SK-N-SH treated with all-trans-retinoic acid at 6 μM for 48 hours (cell line): ENCODE data around the gene P3H3.

ENCODE experiments used
- BACH2 ChIP-seq: fragments of 250-450 bp; sonication (Bioruptor Pico); IDR thresholded peaks from 2 replicates; pipeline ENCODE4 v1.9.0; 2021; ENCODE audit warnings: mild to moderate bottlenecking, borderline replicate concordance
- ISL1 ChIP-seq: fragments of 250-450 bp; sonication (Bioruptor Pico); IDR thresholded peaks from 2 replicates; pipeline ENCODE4 v2.1.2; 2022; ENCODE audit warnings: mild to moderate bottlenecking, moderate library complexity
- OSR1 ChIP-seq: fragments of 250-450 bp; sonication (Bioruptor Pico); IDR thresholded peaks from 2 replicates; pipeline ENCODE4 v1.8.0; 2022; ENCODE audit warnings: moderate library complexity, mild to moderate bottlenecking, inconsistent platforms
- PATZ1 ChIP-seq: fragments of 250-450 bp; sonication (Bioruptor Pico); IDR thresholded peaks from 2 replicates; pipeline ENCODE4 v1.8.0; 2020; ENCODE audit warnings: mild to moderate bottlenecking, moderate library complexity, borderline replicate concordance
- POU6F1 ChIP-seq: fragments of 250-450 bp; sonication (Bioruptor Pico); IDR thresholded peaks from 2 replicates; pipeline ENCODE4 v1.8.0; 2021; ENCODE audit warnings: low read depth, mild to moderate bottlenecking, moderate library complexity, borderline replicate concordance
- PPARA ChIP-seq: fragments of 250-450 bp; sonication (Bioruptor Pico); IDR thresholded peaks from 2 replicates; pipeline ENCODE4 v1.5.0; 2020; ENCODE audit warnings: mild to moderate bottlenecking, borderline replicate concordance
- TOX ChIP-seq: fragments of 250-450 bp; sonication (Bioruptor Pico); IDR thresholded peaks from 2 replicates; pipeline ENCODE4 v1.8.0; 2021; ENCODE audit warnings: mild to moderate bottlenecking, moderate library complexity, borderline replicate concordance
- ZNF8 ChIP-seq: fragments of 450-650 bp; formaldehyde crosslinking; IDR thresholded peaks from 2 replicates; pipeline ENCODE4 v1.5.0; 2020; ENCODE audit warnings: mild to moderate bottlenecking, moderate library complexity
- TF ChIP-seq, protein P1 (sequence below): fragments of 250-450 bp; sonication (Bioruptor Pico); IDR thresholded peaks from 2 replicates; pipeline ENCODE4 v1.5.1; 2021; ENCODE audit warnings: mild to moderate bottlenecking, moderate library complexity
- TF ChIP-seq, protein P2 (sequence below): fragments of 250-450 bp; sonication (Bioruptor Pico); IDR thresholded peaks from 2 replicates; pipeline ENCODE4 v1.5.1; 2020; ENCODE audit warnings: low read depth, mild to moderate bottlenecking, moderate library complexity
- TF ChIP-seq, protein P3 (sequence below): fragments of 250-450 bp; sonication (Bioruptor Pico); IDR thresholded peaks from 2 replicates; pipeline ENCODE4 v1.5.0; 2020; ENCODE audit warnings: mild to moderate bottlenecking, moderate library complexity

DNA sequence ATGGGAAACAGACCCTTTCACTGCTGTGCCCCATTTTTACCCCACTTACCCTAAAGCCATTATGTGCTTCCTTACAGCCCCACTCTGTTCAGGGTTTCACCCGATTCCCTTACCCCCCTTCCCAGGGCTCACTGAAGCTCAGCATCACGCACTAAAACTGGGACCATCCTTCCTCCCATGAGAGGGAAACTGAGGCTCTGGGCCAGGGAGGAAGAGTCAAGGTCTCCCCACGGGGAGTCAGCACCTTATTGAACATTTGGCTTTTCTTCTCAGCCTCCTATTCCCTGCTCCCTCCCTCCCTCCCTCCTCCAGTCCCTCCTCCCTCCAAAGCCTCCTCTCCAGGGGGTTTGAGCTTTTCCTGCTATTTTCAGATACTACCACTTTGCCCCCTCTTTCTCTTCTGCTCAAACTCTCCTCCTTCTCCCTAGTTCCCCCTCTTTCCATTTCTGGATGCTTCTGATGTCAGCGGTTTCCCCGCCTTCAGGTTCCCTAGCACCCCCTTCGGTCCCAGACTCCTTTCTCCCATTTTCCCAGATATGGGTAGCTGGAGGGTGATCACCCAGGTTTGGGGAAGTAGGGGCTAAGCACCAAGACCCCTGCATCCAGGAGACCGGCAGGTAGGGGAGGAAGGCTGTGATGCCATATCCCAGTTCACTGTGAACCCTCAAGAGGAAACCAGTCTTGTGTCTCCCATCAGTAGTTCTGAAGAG is 5.6 kb upstream of the P3H3 start:
- TF ChIP-seq PATZ1 (CRISPR knock-in tag) (no peak), POU6F1 (CRISPR knock-in tag) (no peak), PPARA (no peak), ISL1 (CRISPR knock-in tag) (no peak), ZNF8 (CRISPR knock-in tag) (no peak), OSR1 (CRISPR knock-in tag) (no peak), TOX (CRISPR knock-in tag) (no peak), BACH2 (CRISPR knock-in tag) (no peak)
- TF ChIP-seq, protein P1, sequence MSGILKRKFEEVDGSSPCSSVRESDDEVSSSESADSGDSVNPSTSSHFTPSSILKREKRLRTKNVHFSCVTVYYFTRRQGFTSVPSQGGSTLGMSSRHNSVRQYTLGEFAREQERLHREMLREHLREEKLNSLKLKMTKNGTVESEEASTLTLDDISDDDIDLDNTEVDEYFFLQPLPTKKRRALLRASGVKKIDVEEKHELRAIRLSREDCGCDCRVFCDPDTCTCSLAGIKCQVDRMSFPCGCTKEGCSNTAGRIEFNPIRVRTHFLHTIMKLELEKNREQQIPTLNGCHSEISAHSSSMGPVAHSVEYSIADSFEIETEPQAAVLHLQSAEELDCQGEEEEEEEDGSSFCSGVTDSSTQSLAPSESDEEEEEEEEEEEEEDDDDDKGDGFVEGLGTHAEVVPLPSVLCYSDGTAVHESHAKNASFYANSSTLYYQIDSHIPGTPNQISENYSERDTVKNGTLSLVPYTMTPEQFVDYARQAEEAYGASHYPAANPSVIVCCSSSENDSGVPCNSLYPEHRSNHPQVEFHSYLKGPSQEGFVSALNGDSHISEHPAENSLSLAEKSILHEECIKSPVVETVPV (CRISPR knock-in tag) = no peak
- TF ChIP-seq, protein P2, sequence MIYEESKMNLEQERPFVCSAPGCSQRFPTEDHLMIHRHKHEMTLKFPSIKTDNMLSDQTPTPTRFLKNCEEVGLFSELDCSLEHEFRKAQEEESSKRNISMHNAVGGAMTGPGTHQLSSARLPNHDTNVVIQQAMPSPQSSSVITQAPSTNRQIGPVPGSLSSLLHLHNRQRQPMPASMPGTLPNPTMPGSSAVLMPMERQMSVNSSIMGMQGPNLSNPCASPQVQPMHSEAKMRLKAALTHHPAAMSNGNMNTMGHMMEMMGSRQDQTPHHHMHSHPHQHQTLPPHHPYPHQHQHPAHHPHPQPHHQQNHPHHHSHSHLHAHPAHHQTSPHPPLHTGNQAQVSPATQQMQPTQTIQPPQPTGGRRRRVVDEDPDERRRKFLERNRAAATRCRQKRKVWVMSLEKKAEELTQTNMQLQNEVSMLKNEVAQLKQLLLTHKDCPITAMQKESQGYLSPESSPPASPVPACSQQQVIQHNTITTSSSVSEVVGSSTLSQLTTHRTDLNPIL (CRISPR knock-in tag) = no peak
- TF ChIP-seq, protein P3, sequence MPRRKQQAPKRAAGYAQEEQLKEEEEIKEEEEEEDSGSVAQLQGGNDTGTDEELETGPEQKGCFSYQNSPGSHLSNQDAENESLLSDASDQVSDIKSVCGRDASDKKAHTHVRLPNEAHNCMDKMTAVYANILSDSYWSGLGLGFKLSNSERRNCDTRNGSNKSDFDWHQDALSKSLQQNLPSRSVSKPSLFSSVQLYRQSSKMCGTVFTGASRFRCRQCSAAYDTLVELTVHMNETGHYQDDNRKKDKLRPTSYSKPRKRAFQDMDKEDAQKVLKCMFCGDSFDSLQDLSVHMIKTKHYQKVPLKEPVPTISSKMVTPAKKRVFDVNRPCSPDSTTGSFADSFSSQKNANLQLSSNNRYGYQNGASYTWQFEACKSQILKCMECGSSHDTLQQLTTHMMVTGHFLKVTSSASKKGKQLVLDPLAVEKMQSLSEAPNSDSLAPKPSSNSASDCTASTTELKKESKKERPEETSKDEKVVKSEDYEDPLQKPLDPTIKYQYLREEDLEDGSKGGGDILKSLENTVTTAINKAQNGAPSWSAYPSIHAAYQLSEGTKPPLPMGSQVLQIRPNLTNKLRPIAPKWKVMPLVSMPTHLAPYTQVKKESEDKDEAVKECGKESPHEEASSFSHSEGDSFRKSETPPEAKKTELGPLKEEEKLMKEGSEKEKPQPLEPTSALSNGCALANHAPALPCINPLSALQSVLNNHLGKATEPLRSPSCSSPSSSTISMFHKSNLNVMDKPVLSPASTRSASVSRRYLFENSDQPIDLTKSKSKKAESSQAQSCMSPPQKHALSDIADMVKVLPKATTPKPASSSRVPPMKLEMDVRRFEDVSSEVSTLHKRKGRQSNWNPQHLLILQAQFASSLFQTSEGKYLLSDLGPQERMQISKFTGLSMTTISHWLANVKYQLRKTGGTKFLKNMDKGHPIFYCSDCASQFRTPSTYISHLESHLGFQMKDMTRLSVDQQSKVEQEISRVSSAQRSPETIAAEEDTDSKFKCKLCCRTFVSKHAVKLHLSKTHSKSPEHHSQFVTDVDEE = no peak
